ENCODE data around the gene CFAP298. TPM values are rescaled to one million over a fixed set of nuclear protein-coding genes. Genes with fewer than 3 reads are reported as not detected.

Gene CFAP298
- total RNA-seq, 1 experiment from 2014 or later = 52.7 TPM

DNA sequence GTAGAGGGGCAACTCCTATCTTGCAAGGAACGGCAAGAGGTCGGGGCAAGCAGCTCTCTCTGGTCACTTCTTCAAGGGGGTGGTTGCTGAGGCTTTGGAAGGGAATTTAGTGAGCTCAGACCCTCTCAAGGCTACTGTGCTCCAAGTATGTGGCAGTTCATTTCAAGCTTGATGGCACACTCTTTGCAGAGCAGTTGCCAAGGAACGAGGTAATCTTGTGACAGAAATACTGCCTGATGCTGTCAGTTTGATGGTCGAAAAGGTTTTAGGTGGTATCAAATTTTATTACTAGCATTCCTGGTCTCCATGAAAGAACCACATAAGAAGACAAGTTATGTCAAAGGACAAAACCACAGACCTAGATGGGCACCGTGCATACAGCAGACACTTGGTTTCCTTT lies 13.1 kb downstream of the CFAP298 start:
- DNase-seq (ENCODE audit: low spot score) = no peak

- DNase-seq (ENCODE audit: low spot score) = no peak
Observed at GRCh38 chr21:32597205-32597604, 15.0 kb downstream of the CFAP298 start.

- no peak for DNase-seq (ENCODE audit: low spot score)
Observed at GRCh38 chr21:32595431-32595830, 16.7 kb downstream of the CFAP298 start.

DNA sequence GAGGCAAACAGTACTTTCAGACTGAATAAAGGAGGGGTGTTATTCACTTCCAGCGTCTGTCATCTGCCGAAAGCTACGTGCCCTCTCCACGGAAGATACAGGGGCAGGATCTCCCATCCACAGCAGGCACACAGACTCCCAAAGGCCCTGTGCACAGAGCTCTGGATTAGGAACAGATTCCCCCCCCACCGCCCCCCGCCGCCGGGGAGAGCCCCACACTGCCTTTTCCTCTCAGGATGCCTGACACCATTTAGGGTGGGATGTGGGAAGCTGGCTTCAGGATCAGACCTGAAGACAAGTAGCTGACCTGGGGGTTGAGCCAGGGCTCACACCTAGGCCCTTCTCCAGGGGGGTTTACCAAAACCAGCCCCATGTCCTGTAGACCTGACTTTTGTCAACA lies 18.5 kb downstream of the CFAP298 start:
- no peak for DNase-seq (ENCODE audit: low spot score)

DNA sequence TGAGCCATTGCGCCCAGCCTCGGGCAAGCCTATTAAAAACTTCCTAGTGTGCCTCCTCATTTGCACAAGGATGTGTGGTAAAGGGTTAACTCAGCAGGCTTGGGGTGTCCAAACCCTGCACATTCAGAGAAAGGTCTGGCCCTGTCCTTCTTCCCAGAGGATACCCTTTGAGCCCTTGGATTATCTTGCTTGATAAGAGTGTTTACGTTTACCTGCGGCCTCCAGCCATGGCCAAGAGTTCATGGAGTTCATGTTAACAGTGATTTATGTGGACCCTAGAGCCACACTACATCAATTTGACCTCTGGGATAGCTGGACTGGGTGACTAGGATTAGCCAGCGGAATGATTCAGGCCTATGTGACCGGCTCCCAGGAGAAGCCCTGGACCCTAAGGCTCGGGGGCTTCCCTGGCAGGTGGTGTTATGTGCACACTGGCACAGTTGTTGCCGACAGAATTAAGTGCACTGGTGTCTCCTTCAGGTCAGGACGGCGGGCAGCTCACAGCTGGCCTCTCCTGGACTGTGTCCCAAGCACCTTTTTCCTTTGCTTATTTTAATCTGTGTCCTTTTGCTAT lies 19.2 kb downstream of the CFAP298 start:
- no peak for DNase-seq (ENCODE audit: low spot score)

DNA sequence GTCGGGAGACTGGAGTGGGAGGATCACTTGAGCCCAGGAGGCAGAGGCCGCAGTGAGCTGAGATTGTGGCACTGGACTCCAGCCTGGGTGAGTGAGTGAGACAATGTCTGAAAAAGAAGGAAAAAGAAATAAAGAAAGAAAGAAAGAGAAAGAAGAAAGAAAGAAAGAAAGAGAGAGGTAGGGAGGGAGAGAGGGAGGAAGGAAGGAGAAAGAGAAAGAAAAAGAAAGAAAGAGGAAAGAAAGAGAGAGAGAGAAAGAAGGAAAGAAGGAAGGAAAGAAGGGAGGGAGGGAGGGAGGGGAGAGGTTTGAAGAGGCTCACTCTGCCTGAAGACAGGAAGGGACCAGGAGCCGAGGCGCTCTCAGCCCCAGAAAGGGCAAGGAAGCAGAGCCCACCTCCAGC lies 22.0 kb downstream of the CFAP298 start:
- no peak for DNase-seq (ENCODE audit: low spot score)

- DNase-seq (ENCODE audit: low spot score) = no peak
Observed at GRCh38 chr21:32587651-32588050, 24.5 kb downstream of the CFAP298 start.

GRCh38 chr21:32587120-32587519 lies 25.1 kb downstream of the CFAP298 start:
- DNase-seq (ENCODE audit: low spot score) = no peak

DNA sequence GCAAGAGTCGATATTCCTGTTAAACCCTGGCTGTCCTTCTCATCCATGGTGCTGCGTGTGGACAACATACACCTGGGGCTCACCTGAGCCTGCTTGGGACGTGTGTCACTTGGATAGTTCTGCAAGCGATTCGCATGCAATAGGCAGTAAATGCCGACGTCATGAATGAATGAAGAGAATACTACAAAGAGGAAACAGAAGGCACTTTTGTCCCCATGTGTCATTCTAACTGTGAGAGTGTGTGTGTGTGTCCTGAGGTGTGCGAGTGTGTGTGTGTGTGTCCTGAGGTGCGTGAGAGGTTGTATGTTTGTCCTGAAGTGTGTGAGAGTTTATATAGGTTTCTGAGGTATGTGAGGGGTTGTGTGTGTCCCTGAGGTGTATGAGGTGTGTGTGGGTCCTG lies 26.2 kb downstream of the CFAP298 start:
- no peak for DNase-seq (ENCODE audit: low spot score)

GRCh38 chr21:32585042-32585710 lies 27.0 kb downstream of the CFAP298 start, which contains the start of gene TCP10L:
TCP10L (minus strand) TSS chr21:32585523; CDS start chr21:32584304, 1,219 bp downstream.
- DNase-seq (ENCODE audit: low spot score) = no peak

GRCh38 chr21:32584472-32584871 lies 27.7 kb downstream of the CFAP298 start:
- no peak for DNase-seq (ENCODE audit: low spot score)

DNA sequence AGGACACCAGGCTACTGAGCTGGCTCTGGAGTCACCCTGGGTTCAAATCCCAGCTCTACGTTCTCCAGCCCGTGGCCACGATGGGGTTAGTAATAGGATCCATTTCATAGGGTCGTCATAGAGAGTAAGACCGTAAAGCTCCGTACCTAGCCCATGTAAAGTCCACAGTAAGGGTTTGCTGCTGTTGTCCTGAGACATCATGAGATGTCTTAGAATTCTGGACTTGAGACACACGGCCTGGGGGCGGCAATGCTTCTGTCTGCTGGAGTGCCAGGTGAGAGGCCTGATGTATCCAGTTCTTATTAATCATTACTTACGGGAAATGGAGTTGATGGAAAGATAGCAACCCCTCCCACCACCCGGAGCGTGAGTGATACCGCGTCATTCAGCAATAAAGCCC lies 30.4 kb downstream of the CFAP298 start:
- no peak for DNase-seq (ENCODE audit: low spot score)

- DNase-seq (ENCODE audit: low spot score) = no peak
Observed at GRCh38 chr21:32580949-32581348, 31.2 kb downstream of the CFAP298 start.

GRCh38 chr21:32578107-32578691 lies 34.0 kb downstream of the CFAP298 start:
- peak; percentile 24 for DNase-seq (ENCODE audit: low spot score)

DNA sequence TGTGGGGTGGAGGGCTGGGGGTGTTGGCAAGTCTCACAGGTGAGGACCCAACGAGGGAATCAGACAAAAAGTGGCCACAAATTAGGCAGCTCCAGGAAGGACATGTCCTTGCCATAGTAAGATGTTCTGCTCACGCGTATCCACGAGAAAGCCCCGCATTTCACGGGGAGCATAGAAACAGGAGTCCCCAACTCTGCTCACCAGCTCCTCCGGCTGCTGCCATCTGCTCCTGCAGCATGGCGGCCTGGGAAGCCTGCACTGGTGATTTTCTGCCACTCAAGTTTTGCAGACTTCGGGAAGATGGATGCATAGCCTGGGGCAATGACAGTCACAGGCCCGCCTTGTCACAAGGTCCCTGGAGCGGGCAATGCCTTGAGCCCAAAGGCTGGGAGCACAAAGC lies 36.2 kb downstream of the CFAP298 start:
- no peak for DNase-seq (ENCODE audit: low spot score)

GRCh38 chr21:32574946-32575925 lies 36.9 kb downstream of the CFAP298 start:
- no peak for DNase-seq (ENCODE audit: low spot score)

DNA sequence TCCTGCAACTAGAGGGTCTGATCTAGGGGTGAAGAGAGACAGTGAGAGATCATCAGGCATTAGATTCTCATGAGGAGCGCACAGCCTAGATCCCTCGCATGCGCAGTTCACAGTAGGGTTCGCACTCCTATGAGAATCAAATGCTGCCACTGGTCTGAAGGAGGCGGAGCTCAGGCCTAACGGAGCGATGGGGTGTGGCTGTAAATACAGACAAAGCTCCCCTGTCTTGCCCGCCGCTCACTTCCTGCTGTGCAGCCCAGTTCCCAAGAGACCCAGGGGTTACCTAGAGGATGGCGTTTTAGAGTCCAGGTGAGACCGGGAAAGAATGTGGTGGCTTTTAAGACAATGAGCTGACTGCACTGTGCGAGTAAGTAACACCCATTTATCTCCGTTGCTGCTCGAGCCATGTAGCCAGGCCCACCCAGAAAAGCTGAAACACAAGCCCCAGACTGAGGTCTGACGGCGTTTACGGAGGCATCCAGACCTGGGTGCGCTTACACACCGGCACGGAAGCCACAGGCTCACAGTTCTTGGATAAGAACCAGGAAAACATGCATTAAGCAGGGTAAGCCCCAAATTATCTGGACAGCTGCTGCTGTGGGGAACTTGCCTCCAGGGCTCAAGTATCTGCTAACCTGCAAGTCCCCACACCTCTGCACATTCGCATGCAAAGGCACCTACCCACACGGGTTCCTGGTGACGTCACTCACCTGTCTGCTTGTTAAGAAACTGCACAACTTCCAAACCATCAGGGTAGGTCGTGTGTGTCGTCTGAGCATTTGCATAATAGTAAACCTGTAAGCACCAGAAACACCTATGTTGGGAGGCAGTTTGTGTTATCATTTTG lies 39.4 kb downstream of the CFAP298 start:
- no peak for DNase-seq (ENCODE audit: low spot score)

- no peak for DNase-seq (ENCODE audit: low spot score)
Observed at GRCh38 chr21:32570456-32570855, 41.7 kb downstream of the CFAP298 start.

DNA sequence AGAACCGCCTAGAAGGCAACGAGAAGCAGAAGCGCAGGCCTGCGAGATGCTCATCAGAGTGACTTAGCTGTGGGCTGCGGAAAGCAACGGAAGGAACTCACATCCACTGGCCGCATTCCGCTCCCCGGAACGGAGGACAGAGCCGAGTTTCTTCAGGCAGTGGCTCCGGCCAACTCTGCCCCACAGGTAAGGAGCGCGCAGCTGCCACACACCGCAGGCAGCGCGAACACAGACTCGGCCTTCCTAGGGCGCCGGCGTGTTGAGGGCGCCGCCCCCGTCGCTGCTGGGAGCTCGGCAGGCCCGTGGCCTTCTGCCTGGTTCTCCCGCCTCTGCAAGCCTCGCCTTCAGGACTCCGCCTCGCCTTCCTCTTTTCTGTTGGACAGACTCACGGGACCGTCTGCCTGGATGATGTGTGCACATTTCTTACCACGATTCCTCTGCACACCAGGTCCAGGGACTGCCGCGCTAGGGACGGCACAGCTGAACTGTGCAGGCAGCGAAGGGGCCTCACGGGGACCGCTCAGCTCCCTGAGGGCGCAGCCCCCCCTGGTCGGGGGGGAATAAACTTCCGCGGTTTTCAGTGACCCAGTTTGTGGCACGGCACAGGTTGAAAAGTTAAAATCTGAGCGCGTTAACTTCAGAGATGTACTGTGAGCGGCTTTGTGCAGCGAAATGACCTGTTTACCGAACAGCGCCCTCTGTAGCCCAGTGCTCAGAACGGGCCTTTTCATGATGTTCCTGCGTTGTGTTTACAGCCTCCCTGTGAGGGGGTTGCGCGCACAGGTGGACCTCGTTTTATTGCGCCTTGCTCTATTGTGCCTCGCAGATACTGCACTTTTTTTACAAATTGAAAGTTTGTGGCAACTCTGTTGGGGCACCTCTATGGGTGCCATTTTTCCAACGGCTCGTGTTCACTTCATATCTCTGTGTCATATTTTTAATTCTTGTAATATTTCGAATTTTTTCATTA lies 42.6 kb downstream of the CFAP298 start:
- peak; percentile 80 for DNase-seq (ENCODE audit: low spot score)

- no peak for DNase-seq (ENCODE audit: low spot score)
Observed at GRCh38 chr21:32567626-32568025, 44.6 kb downstream of the CFAP298 start.

All from H4 (cell line).